ENCODE measurements around the gene CFAP47. TPM values are rescaled to one million over a fixed set of nuclear protein-coding genes. Genes with fewer than 3 reads are reported as not detected.

CFAP47 gene
- polyA plus RNA-seq, 2 donors = not detected

DNA sequence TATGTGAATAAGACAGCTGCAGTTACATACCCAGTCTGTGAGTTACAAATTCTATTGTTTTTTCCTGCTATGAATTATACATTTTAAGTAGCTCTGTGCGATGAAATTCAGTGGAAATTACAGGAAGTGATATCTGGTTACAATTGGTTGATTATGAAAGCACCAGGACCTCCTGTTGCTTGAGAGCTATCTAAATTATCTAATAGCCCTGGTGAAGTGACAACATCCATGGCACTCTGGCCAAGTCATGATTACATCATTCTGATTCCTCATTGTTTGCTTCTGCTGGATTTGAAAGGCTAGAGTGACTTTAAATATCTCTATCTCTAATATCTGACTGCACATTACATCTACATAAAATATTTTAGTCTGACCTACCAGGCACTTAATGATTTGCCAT is 515.0 kb downstream of the CFAP47 start:
- Histone ChIP-seq H3K27me3 (ENCODE audit: control insufficient read depth in 1 of 2, insufficient read depth in 2 of 2, low read length in 2 of 2) (no peaks in the 10 kb centered on the region), H3K27ac (ENCODE audit: low read depth in 2 of 2, low read length in 1 of 2) (no peak overlapping the region), H3K4me1 (ENCODE audit: control insufficient read depth in 2 of 2, insufficient read depth in 2 of 2, low read length in 1 of 2) (no peaks in the 10 kb centered on the region), H3K9me3 (ENCODE audit: control insufficient read depth in 2 of 2, insufficient read depth in 1 of 2, low read depth in 1 of 2, low read length in 1 of 2) (no peaks in the 10 kb centered on the region), H3K36me3 (ENCODE audit: control insufficient read depth in 2 of 2, insufficient read depth in 2 of 2, low read length in 1 of 2) (no peaks in the 10 kb centered on the region), H3K4me3 (ENCODE audit: low read depth in 1 of 2, low read length in 2 of 2) (no peak overlapping the region)
- 77 to 90% methylated on average over 1 of the region's 1 CpG for WGBS, 2 donors

Other genes with a start within 250 kb of the CFAP47 start
- not detected for gene MAGEB16, start 121.4 kb upstream of the CFAP47 start, polyA plus RNA-seq

Data from esophagus (tissue), 2 donors.